GM12878 (cell line): ENCODE data around the gene ZDHHC11. TPM values are rescaled to one million over a fixed set of nuclear protein-coding genes. Genes with fewer than 3 reads are reported as not detected.

Experiments
- ATAC-seq: fragments of 200-7000 bp; cut with Tn5 transposase; 3 replicates; pipeline ENCODE4 v1.9.1; 2020; ENCODE audit warnings: mild to moderate bottlenecking, moderate library complexity
- BruUV-seq: library from RNA; stranded (reverse); fragments of 400-500 nt; replicated peaks from 2 replicates; lab custom pipeline; 2021; lab: Mats Ljungman, UMichigan
- CTCF ChIA-PET: fragments of 300-600 bp; sonication (Branson Sonifier 250); formaldehyde crosslinking; extraction: SDS; loops from one replicate; lab custom pipeline; 2021; ENCODE audit warnings: inconsistent platforms; lab: Yijun Ruan, JAX
- POLR2A ChIA-PET: fragments of 350-600 bp; formaldehyde crosslinking; extraction: SDS; loops from one replicate; lab custom pipeline; 2021; ENCODE audit warnings: inconsistent platforms; lab: Charles Lee
- RAD21 ChIA-PET: fragments of 300-600 bp; sonication (Branson Sonifier 250); formaldehyde crosslinking; loops from one replicate; lab custom pipeline; 2023; ENCODE audit warnings: antibody characterized with exemption; ENCODE audit not compliant: unreplicated experiment; lab: Charles Lee
- SMC1A ChIA-PET: fragments of 300-600 bp; sonication (Branson Sonifier 250); formaldehyde crosslinking; loops from one replicate; lab custom pipeline; 2023; ENCODE audit not compliant: unreplicated experiment, uncharacterized antibody; lab: Charles Lee
- DNase-seq: peaks from one replicate; pipeline ENCODE4 v3.0.0-alpha.2; 2011; ENCODE audit warnings: low read depth, low spot score
- FAIRE-seq: peaks from 3 replicates; lab custom pipeline; 2011; peaks lifted over from hg19 to GRCh38; lab: Jason Lieb, UNC
- H2AFZ ChIP-seq: 2 replicates; pipeline ENCODE4 v1.6.0; 2011; ENCODE audit warnings: low read depth, low read length, control low read depth; ENCODE audit not compliant: control insufficient read depth
- H3K27ac ChIP-seq: 2 replicates; pipeline ENCODE4 v1.5.1; 2011; ENCODE audit warnings: control low read depth; ENCODE audit not compliant: control insufficient read depth, insufficient read depth
- H3K27me3 ChIP-seq, 2 experiments: replicated peaks in 1 of 2; 2 replicates each; pipeline versions ENCODE4 v1.6.0 to v1.6.1; 2011; ENCODE audit warnings: low read length in 1 of 2; ENCODE audit not compliant: control insufficient read depth in 2 of 2, insufficient read depth in 2 of 2
- H3K36me3 ChIP-seq, 2 experiments: 2 replicates each; pipeline ENCODE4 v1.5.1; 2011; ENCODE audit warnings: low read length in 1 of 2; ENCODE audit not compliant: control insufficient read depth in 2 of 2, insufficient read depth in 2 of 2
- H3K4me1 ChIP-seq: 2 replicates; pipeline ENCODE4 v1.6.1; 2011; ENCODE audit warnings: mild to moderate bottlenecking, low read length, moderate library complexity, mixed read lengths; ENCODE audit not compliant: control insufficient read depth, insufficient read depth
- H3K4me2 ChIP-seq: 2 replicates; pipeline ENCODE4 v1.6.0; 2011; ENCODE audit warnings: control low read depth; ENCODE audit not compliant: control insufficient read depth, insufficient read depth
- H3K4me3 ChIP-seq: fragments of 200-600 bp; sonication (generic); 2 replicates; pipeline ENCODE4 v1.5.1; 2016
- H3K79me2 ChIP-seq: 2 replicates; pipeline ENCODE4 v1.6.0; 2011; ENCODE audit warnings: low read length; ENCODE audit not compliant: control insufficient read depth, insufficient read depth
- H3K9ac ChIP-seq: 2 replicates; pipeline ENCODE4 v1.8.0; 2011; ENCODE audit warnings: low read length, control low read depth, mixed read lengths; ENCODE audit not compliant: control insufficient read depth, insufficient read depth
- H3K9me3 ChIP-seq: replicated peaks from 3 replicates; pipeline ENCODE4 v1.5.1; 2011; ENCODE audit warnings: mild to moderate bottlenecking, low read length; ENCODE audit not compliant: control insufficient read depth, insufficient read depth
- H4K20me1 ChIP-seq: 2 replicates; pipeline ENCODE4 v1.6.0; 2011; ENCODE audit not compliant: control insufficient read depth, insufficient read depth
- CBX5 ChIP-seq: sonication (generic); IDR thresholded peaks from 2 replicates; pipeline ENCODE4 v1.6.1; 2016; ENCODE audit warnings: low read depth, moderate library complexity, mild to moderate bottlenecking, inconsistent platforms
- IRF3 ChIP-seq: fragments of 450-650 bp; IDR thresholded peaks from 2 replicates; pipeline ENCODE4 v1.6.1; 2014; ENCODE audit warnings: mild to moderate bottlenecking
- KAT2A ChIP-seq: conservative IDR thresholded peaks from 2 replicates; pipeline ENCODE4 v1.6.1; 2011; ENCODE audit warnings: low read depth, low read length; ENCODE audit not compliant: control insufficient read depth
- PAX5 ChIP-seq: IDR thresholded peaks from 2 replicates; pipeline ENCODE4 v1.6.1; 2011; ENCODE audit warnings: low read depth, low read length, borderline replicate concordance
- POLR2A ChIP-seq: IDR thresholded peaks from 2 replicates; pipeline ENCODE4 v1.6.1; 2011; ENCODE audit warnings: low read depth, mild to moderate bottlenecking, low read length
- SMARCA5 ChIP-seq: fragments of 450-650 bp; IDR thresholded peaks from 2 replicates; pipeline ENCODE4 v1.6.1; 2017; ENCODE audit warnings: mild to moderate bottlenecking
- ZZZ3 ChIP-seq: IDR thresholded peaks from 2 replicates; pipeline ENCODE4 v1.6.1; 2011; ENCODE audit warnings: low read depth; ENCODE audit not compliant: control insufficient read depth, insufficient read length
- WGBS: methylation state at CpG from one replicate; pipeline ENCODE4 v1.1.6; 2016; ENCODE audit warnings: low lambda C conversion rate; ENCODE audit not compliant: insufficient replicate concordance, insufficient coverage; ENCODE audit errors: missing lambda C conversion rate; 5-methylcytosine and 5-hydroxymethylcytosine counted together
- in situ Hi-C: fragments of 300-500 bp; cut with MboI; formaldehyde crosslinking; loops from 9 replicates; pipeline ENCODE4 v1.14.3; 2018; ENCODE audit warnings: mixed read lengths
- intact Hi-C: fragments of 100-400 bp; cut with micrococcal nuclease; formaldehyde crosslinking; loops from one replicate; pipeline ENCODE4 v1.14.2; 2022; ENCODE audit not compliant: unreplicated experiment
- polyA plus RNA-seq, 11 experiments: library from polyadenylated mRNA; depleted of rRNA in 4 of 11; unstranded in 6 of 11; stranded (reverse) in 5 of 11; fragments of >200 nt; fragmentation: Nextera tagmentation in 4 of 11; fragmentation: Illumina TruSeq in 1 of 11; extraction: Ambion mirVana in 4 of 11; extraction: Trizol in 1 of 11; gene quantifications; 1 replicate in 1 of 11; 2 replicates in 10 of 11; pipeline versions ENCODE4 v1.2.1 to v1.2.3, GENCODE V29; 2011 to 2016; ENCODE audit warnings: inconsistent platforms in 2 of 11, missing spikeins in 2 of 11, low read depth in 1 of 11
- total RNA-seq, 4 experiments: library from RNA; depleted of rRNA in 3 of 4; stranded (reverse); fragments of >200 nt in 3 of 4; fragmentation: Illumina TruSeq in 1 of 4; extraction: Trizol in 1 of 4; gene quantifications; 2 replicates each; pipeline versions ENCODE4 v1.2.1 to v1.2.3, GENCODE V29; 2013 to 2021

Gene ZDHHC11
- total and polyA plus RNA-seq, 10 of the 15 experiments (the other 5 are each of a cell fraction or from before 2014, with no cell fraction given): 0.04 to 1.4 (median 0.30) TPM

GRCh38 chr5:862367-863243, 11.8 kb upstream of the ZDHHC11 start:
- H3K4me1 ChIP-seq: no peaks in the 10 kb centered on the region
- 85% methylated on average over 25 of the region's 25 CpGs for WGBS
- FAIRE-seq: no peak
- no peaks in the 10 kb centered on the region for H4K20me1 ChIP-seq
- no TSS peak for BruUV-seq
- DNase-seq: no peak
- H3K9me3 ChIP-seq: no peaks in the 10 kb centered on the region
- TF ChIP-seq KAT2A: no peak
- no peak for TF ChIP-seq CBX5
- TF ChIP-seq IRF3: no peak
- TF ChIP-seq POLR2A: peak; percentile 52; the same call in 1 of the 2 replicates
- no peak for TF ChIP-seq SMARCA5
- no peak for TF ChIP-seq PAX5
- no peak for TF ChIP-seq ZZZ3
- ChIA-PET RAD21 (no interaction called here), SMC1A (no interaction called here), POLR2A (interaction anchor here (1.3 kb wide), 1 partner anchor 12 kb away, joined by 3 read pairs; no protein-coding TSS in a partner anchor), CTCF (no interaction called here)
- H3K79me2 ChIP-seq: no peaks in the 10 kb centered on the region
- ATAC-seq: no peak; the same call in 2 of the 3 replicates
- H3K9ac ChIP-seq: no peak overlapping the region
- peaks cover 10 to 26% of the 10 kb centered on the region in 2 experiments; a peak in 3 of 4 replicates for H3K36me3 ChIP-seq
- H3K4me3 ChIP-seq: no peak overlapping the region
- no peak overlapping the region for H3K4me2 ChIP-seq
- in situ Hi-C loops: no loop called here
- no peak overlapping the region for H3K27ac ChIP-seq
- no peaks in the 10 kb centered on the region for H3K27me3 ChIP-seq
- intact Hi-C loops: no loop called here
- H2AFZ ChIP-seq: no peak overlapping the region
